Gastrocnemius medialis (tissue), 4 donors: ENCODE data around the gene PHF12.

Experiments
- POLR2A ChIP-seq, 2 donors: fragments of 450-650 bp; IDR thresholded peaks; one replicate each; pipeline ENCODE4 v1.6.1; 2017; ENCODE audit warnings: antibody characterized with exemption in 2 of 2, mild to moderate bottlenecking in 2 of 2, moderate library complexity in 2 of 2
- TF ChIP-seq, protein P1 (sequence below), 5 experiments: fragments of 450-650 bp in 3 of 5; fragments of 200-600 bp in 2 of 5; sonication (generic) in 2 of 5; IDR thresholded peaks in 4 of 5; conservative IDR thresholded peaks in 1 of 5; 1 replicate in 4 of 5; 2 replicates in 1 of 5; pipeline ENCODE4 v1.5.1; 2016 to 2019; ENCODE audit warnings: antibody characterized with exemption in 5 of 5, mild to moderate bottlenecking in 3 of 5, moderate library complexity in 3 of 5

DNA sequence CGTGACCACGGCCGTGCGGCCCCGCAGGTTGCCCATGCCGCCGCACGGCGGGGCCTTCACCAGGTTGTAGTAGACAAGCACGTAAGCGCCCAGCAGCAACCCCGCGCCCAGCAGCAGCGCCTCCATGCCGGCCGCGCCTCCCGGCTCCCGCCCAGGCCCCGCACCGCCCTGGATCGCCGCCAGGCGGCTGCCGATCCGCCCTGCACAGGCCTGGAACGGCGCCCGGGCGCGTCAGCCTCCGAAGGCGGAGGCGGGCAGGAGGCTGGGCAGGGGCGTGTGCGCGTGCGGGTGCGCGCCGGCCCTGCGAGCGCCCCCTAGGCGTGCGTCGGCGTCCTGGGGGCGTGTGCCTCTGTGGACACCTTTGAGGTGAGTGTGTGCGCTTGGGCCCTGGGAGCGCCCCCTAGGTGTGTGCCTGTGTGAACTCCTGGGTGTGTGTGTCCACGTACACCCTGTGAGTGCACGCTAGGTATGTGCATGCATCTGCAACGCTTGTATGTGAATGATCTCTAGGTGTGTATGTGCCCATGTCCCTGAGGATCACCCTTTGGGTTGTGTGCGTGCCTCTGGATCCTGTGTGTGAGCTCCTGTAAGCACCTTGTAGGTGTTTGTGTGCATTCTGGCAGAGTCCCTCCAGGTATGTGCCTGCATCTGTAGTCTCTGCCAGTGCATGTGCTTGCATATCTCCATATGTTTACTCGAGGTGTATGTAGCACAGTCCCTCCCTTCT, 48.3 kb downstream of the PHF12 start, which contains the start of gene DHRS13:
- no peak for TF ChIP-seq POLR2A (IDR thresholded peaks at IDR 0.05)
- TF ChIP-seq, protein P1, sequence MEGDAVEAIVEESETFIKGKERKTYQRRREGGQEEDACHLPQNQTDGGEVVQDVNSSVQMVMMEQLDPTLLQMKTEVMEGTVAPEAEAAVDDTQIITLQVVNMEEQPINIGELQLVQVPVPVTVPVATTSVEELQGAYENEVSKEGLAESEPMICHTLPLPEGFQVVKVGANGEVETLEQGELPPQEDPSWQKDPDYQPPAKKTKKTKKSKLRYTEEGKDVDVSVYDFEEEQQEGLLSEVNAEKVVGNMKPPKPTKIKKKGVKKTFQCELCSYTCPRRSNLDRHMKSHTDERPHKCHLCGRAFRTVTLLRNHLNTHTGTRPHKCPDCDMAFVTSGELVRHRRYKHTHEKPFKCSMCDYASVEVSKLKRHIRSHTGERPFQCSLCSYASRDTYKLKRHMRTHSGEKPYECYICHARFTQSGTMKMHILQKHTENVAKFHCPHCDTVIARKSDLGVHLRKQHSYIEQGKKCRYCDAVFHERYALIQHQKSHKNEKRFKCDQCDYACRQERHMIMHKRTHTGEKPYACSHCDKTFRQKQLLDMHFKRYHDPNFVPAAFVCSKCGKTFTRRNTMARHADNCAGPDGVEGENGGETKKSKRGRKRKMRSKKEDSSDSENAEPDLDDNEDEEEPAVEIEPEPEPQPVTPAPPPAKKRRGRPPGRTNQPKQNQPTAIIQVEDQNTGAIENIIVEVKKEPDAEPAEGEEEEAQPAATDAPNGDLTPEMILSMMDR (IDR thresholded peaks at IDR 0.05 in 4 of 5, conservative IDR thresholded peaks at IDR 0.05 in 1 of 5): peak; percentile 72 to 85 (median 82)
